HG02884 (cell line): ENCODE measurements around the gene RBM18.

Experiments used
- ATAC-seq: cut with Tn5 transposase; IDR thresholded peaks from one replicate; pipeline ENCODE4 v1.9.1; 2021; ENCODE audit warnings: mild to moderate bottlenecking, moderate library complexity; ENCODE audit not compliant: unreplicated experiment

The RBM18 gene

DNA sequence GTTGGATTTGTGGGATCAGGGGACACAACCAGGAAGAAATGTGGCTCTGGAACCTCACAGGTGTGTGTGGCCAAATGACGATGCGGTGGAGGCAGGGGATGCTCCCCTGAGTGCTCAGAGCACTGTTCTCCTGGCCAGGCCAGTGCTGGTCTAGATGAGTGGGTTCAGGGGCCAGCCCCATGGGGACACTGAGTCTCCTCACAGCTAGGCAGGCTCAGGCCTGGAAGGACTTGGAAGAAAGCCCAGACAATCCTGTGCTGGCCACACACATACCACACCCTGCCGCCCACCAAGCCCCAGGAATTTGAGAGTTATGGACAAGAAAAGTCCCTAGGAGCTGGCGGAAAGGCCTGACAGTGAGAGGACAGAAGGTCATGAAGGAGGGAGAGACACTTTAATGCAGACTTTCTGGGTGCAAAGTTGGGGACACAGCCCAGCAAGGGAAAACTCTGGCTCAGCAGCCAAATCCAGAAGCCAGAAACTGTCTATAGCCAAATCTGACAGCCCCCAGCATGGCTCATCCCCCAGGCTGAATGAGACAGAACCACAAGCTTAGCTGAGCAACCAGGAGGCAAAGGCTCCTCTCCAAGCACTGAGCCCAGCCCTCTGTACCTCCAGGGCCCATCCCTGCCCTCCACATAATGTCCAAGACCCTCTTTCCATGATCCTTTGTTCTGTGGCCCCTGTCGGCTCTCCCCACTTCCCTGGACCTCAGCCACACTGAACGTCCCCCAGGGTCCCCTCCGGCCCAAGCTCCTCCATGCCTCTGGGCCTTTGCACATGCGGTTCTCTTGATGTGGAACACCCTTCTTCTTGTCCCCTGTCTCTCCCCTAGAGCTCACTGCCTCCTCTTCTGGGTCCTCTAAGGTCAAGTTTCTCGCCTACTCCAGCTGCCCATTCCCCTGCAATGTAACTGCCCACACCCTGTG lies 58.3 kb downstream of the RBM18 start:
- ATAC-seq = no peak

DNA sequence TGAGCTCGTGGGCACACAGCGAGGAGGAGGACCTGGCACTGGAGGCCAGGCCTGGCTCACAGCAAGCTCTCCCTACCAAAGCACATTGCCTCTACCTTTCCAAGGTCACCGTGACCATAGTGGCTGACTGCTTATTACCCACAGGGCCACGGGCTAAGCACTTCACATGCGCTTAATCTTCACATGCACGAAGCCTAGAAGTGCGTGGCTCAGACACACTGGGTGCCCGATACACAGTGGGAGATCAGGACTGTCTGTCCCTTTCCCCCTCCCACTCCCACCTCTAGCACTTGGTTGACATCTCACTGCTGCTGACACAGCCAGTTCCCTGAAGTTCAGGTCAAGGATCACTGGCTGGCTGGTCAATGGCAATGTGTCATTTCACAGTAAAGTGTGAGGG lies 59.5 kb downstream of the RBM18 start:
- ATAC-seq = no peak

DNA sequence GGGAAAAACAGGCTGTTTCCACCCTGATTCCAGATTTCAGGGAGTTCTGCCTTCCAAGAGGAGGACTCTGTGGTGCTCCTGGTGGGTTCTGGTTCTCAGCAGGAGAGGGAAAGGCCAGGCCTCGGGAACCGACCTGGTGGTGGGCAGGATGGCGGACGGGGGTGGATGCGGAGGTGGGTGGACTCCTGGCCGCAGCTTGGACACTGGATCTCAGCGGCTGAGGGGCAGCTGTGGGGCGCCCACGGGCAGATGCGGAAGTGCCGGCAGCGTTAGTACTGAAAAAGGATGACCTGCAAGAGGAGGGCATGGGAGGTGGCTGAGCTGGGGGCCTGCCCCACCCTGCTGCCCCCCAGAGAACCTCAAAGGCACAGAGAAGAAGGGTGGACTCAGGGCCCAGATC lies 60.1 kb downstream of the RBM18 start:
- no peak for ATAC-seq

DNA sequence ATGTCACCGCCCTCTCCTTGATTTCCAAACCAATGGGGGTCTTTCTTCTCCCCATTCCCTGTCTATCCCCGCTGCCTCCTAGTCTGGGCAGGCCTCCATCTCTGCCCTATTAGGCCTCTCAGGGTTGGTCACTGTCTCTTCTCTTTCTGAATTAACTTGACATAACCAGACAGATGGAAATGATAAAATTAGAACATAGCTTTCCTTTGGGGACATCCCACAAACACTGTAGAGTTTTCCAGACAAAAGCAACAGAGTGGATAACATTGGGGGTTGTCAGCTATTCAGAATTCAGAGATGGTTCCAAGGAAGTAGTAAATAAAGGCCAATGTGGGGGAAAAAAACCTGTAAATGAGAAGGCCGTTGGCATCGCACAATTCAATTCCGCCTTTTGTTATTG lies 60.6 kb downstream of the RBM18 start:
- ATAC-seq = no peak

DNA sequence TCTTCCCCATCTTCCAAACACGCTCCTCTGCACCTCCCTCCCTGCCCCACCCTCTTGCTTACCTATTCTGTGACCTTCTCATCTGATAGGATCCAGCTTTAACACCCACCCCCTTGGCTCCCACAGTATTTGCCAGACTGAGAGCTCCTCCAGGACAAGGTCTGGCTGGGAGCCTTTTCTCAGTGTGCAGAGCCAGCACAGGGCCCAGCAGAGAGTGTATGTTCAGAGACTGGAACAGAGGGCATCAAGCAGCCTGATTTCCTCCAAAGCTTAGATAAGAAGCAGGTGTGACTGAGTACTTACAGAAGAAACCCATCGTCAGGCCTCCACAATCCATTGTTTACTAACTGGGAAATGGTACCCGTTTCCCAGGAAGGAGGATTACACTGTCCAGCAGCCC lies 62.5 kb downstream of the RBM18 start:
- ATAC-seq = no peak

DNA sequence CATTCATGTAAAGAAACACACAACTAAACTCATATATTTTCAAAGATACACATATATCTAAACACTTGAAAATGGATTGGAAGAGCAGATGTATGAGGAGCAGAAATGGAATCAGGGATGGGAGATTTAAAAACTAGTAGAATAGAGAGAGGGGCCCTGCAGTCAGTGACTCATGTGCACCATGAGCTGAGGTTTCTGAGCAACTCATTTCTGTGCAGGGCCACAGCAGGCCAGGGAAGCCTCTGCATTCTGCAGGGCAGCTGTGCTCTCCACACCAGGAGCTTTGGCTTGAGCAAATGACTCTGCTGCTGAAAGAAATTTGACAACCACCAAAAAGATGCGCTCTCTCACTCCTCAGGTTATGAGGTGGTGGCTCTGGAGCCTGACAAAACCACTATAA lies 63.0 kb downstream of the RBM18 start:
- no peak for ATAC-seq

DNA sequence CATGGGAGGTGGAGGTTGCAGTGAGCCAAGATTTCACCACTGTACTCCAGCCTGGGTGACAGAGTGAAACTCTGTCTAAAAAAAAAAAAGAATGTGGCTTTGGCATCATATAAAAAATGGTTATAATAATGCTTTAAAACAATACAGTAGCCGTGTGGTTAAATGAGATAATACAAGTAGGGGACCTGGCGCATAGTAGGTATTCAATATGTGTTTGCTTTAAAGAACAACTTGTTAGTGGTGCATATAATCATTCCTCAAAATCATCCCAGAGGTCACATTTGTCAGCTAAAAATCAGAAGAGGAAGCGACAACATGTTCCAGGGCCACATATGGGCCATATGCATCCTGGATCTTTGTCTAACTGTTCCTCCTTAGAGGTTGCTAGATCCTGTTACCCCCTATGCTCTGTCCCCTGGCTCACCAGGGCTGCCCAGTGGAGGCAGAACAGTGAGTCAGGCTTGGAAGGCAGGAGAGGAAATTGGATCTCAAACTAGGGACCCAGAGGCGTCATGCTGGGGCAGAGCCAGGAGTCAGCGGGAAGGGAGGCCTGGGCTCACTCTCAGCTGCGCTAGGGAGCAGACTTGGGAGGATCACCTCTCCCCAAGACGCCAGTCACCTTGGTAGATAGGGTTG lies 63.6 kb downstream of the RBM18 start:
- ATAC-seq = no peak

DNA sequence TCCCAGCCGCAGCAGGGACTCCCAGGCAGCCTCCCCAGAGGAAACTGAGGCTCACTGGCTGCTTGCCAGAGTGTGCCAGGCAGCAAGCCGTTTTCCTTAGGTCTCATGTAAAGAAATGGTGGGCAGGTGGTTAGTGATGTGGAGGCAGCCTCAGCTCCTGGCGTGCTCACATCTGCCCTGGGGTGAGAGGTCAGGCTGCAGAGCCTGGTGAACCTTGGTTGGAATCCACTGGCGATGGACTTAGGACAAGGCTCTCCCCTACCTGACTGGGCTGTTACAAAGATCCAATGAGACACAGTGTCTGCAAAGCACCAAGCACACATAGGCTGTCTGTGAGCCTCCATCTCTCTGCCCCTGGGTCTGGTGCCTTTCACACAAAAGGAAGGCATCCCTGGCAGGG lies 66.8 kb downstream of the RBM18 start:
- ATAC-seq = no peak

DNA sequence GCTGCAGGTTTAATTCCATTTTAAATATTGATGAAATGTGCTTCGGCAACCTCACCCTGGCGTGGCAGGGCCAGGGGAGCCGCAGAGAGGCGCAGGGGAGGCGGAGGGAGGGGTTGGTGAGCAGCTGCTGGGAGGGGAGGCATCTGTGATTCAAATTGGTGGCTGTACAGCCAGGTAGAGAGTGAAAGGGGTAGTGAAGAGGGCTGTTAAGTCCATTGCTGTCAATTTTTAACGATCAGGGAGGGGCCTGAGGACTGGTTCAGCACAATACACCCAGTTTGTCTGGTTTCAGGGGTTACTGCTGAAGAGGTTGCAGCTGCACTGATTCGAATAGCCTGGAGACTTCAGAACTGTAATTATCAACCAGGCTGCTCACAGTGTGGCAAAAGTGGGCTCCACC lies 67.2 kb downstream of the RBM18 start:
- no peak for ATAC-seq

DNA sequence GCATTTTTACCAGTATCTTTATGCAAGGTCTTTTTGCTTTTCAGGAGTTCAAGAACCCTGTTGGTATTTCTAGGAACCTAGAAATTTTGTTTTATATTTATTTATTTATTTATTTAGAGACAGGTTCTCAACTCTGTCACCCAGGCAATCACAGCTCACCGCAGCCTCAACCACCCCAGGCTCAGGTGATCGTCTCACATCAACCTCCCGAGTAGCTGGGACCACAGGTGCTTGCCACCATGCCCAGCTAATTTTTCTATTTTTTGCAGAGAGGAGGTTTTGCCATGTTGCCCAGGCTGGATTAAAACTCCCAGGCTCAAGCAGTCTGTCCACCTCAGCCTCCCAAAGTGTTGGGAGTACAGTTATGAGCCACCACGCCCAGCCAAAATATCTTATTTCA lies 68.8 kb downstream of the RBM18 start:
- no peak for ATAC-seq

DNA sequence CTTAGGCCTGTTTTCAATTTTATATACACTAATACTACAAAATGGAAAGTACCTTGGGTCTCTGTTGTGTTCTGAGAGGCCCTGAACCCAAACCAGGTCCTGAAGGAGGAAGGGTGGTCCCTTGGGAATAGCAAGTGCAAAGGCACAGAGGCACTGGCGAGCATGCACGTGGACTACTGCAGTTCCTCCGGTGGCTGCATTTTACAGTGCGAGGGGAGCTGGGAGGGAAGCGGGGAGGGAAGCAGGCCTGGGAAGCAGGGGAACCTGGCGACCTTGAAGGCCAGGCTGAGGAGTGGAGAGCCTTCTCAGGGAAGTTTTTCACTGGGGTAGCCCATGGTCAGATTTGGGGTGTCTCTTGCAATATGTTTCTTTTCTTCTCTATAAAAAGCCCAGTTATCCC lies 71.0 kb downstream of the RBM18 start:
- ATAC-seq = no peak

DNA sequence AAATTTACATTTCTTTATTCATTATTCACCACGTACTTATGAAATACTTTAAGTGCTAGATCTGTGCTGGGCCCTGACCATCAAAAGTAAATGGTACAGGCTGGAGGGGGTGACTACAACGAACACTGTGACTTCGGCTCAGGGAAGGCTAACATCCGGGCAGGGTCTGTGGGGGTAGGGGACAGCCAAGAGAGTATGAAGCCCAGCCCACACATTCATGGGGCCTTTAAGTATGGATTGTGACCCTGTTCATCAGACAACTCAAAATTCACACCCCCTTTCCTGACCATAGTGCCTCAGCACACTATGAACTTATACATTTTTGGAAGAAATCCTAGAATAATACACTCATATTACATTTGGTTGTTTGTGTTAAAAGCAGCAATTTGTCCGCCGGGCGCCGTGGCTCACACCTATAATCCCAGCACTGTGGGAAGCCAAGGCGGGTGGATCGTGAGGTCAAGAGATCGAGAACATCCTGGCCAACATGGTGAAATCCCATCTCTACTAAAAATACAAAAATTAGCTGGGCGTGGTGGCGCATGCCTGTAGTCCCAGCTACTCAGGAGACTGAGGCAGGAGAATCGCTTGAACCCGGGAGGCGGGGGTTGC lies 71.6 kb downstream of the RBM18 start:
- ATAC-seq = no peak

DNA sequence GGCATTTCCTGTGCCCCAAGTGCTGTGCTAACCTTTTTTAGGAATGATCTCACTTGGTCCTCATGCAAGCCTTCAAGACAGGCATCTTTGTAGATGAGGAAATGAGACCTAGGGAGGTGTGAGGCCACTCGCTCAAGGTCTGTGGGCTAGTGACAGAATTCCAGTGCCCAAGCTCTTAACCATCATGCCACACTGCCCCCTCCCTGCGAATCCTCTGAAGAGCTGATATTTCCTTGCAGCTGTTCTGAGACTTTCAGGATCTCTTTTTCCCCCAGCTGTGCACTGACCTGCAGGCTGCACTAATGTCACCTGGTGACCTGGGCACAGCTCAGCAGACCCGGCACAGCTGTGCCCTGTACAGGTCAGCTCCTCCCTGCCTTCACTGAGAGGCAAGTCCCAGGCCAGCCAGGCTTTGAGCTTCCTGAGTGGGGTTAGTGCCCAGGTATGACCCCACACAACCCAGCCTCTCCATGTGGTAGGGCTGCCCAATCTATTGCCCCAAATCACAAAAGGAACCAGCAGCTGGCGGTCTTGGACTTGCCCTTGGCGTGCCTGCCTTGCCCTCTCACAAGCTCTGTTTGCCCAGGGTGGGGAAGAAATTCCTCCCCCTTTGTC lies 72.3 kb downstream of the RBM18 start:
- ATAC-seq = no peak

DNA sequence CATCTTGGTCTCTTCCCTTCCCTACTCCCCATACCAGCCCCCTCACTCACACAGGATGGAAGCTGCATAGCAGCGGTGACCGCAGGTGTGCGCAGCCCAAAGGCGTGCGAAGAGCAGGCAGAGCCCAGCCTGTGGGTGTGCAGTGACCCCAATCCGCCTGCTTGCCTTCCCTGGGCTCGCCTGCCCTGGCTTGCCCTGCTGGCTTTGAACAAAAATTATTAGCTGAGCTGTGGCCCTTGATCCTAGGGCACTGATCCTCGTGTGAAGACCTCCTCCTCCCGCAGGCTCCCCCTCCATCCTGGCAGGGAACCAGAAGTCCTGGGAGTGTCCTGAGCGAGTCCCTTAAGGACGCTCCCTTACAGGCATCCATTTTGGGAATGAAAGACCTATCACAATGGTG lies 73.1 kb downstream of the RBM18 start:
- ATAC-seq = no peak

DNA sequence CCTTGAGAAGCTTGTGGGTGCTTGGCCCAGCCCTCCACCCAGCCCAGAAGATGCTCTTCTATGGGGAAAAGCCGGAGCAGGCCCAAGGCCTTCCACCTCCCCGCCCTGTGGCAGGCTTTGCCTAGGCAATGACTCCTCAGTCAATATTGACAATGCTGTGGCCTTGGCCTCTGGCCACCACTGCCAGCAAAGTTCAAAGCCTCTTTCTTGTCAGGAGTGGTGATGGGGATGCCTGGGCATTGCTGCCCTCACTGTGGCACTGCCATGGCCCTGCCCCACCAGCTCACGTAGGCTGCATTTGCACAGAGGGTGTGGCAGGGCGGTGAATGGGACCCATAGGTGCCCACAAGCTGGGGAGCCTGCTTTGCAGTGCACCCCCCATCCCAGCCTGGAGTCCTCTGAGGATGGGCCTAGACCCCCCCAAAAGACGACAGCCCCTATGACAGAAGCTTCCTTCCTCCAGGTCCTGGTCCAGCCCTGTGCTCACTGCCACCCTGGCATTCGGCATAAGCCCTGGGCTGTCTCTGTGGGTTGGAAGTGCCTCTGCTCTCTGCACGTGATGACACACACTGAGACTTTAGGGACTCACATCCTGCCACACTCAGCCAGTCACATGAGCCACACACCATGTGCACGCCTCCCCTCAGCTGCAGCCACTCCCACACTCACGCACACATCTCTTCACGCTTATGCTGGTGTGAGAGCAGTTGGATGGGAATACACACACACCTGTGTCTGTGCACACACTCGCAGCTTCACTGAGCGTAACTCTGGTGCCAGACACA lies 73.9 kb downstream of the RBM18 start:
- no peak for ATAC-seq

DNA sequence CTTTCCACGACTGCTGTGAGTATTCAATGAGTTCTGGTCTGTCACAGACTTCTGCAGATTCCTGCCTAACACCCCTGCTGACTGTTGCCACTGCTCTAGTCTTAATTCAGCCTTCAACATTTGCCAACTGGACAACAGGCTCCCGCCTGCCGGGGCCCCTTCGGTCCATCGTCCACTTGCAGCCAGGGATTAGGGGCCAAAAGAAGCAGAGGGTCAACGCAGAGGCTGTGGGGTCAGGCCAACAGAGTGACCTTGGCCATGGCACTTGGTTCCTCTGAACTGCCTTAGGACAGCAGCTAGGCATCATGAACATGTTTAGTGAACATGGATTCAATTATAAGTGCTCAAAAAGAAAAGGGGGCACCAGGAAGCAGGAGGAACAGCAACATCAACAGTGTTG lies 76.3 kb downstream of the RBM18 start:
- ATAC-seq = no peak
